Stimulated activated CD4-positive, alpha-beta T cell treated with anti-CD3 and anti-CD28 coated beads, Interleukin-4, amount 100 ng/mL, for 1 hour (primary cell): ENCODE measurements around the gene PGA4.
A peak's percentile ranks its signal among the peaks of the same experiment; 100 is the strongest.
"Not testable (repeated sequence)": the region's sequence is repeated elsewhere in the genome, so short reads cannot be mapped to it uniquely, and the experiment has no call there.

Experiments used
- DNase-seq: peaks from one replicate; pipeline ENCODE4 v3.0.0-alpha.2; 2020

Gene PGA4

DNA sequence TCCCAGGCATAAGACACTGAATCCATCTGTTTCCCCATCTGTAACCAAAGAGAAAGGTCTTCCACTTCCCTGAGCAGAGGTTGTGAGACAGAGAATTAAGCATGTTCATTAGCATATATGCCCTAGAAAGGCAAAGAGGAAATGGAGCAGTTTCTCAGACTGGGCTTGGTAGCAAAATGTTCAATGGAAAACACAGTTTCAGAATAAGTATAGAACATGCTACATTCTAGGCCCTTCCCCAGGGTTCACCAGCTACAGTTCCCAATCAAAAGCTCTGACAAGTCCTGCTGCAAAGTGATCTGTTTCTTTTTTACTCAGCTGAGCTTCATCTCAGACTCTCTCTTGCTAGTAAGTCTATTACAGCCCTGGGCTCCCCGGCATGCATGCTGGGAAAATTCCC lies 30.2 kb downstream of the PGA4 start:
- not testable (repeated sequence) for DNase-seq

DNA sequence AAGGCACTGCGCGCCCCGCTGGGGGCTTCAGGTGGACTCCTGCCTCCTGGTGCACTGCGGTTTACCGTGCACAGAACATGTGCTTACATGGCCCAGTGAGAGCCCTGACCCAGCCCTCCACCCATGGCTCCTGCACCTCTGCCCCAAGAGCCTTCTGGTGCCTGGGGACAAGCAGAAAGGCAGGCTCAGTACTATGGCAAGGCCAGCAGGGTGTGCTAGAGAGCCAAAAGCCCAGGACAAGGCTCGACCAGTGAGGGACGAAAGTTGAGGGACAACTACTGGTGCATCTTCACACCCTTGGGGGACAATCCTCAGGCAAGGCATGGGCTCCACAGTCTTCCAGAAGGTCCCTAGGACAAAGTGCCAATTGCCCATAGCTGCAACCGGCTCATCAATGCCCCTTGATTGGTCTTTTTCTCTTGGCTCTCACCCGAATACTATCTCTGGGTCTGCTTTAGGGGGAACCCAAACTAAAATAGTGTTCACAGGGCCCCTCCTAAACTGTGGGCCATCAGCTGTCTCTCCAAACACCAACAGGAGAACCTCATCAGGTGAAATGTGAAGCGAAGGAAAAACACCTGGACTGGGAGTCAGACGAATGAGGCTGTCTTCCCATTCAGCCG lies 32.4 kb downstream of the PGA4 start:
- DNase-seq = peak; percentile 64

DNA sequence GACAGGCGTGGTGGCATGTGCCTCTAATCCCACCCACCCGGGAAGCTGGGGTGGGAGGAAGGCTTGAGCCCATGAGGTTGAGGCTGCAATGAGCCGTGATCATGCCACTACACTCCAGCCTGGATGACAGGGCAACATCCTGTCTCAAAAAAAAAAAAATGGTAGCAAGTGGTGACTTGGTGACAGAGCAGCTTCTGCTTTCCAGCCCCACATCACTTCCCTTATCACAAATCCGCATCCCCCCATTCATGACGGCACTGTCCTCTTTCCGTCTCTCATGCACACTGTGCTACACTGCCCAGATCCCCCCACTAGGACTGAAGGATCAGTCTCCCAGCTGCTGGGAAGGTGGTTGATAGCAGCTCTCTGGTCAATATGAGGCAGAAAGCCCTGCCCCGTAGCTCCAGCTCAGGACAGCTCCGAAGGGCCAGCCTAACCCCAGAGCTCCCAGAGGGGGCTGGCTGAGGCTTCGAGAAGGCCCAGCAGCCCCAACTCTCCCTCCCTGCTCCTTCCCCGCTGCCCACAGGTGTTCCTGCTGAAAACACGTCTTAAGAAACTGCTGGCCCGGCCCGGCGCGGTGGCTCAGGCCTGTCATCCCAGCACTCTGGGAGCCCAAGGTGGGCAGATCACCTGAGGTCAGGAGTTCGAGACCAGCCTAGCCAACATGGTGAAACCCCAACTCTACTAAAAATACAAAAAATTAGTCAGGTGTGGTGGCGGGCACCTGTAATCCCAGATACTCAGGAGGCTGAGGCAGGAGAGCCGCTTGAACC lies 34.7 kb downstream of the PGA4 start:
- DNase-seq = no peak

DNA sequence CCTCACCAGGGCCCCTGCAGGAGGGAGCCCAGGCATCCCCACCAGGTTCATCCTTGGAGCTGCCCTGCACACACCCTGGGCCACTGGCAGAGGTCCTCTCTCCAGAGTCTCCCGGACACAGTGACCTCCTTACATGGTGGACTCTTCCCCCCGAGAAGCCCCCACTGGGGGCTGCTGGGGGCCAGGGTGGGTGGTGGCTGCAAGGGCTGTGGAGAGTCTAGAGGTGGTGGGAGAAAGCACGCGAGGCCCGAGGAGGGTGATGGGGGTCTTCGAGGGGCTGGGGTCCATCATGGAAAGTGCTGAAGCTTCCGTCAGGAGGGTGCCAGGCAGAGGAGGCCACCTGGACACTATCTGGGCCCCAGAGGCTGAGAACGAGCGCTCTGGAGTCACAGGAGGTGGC lies 36.4 kb downstream of the PGA4 start:
- DNase-seq = no peak

DNA sequence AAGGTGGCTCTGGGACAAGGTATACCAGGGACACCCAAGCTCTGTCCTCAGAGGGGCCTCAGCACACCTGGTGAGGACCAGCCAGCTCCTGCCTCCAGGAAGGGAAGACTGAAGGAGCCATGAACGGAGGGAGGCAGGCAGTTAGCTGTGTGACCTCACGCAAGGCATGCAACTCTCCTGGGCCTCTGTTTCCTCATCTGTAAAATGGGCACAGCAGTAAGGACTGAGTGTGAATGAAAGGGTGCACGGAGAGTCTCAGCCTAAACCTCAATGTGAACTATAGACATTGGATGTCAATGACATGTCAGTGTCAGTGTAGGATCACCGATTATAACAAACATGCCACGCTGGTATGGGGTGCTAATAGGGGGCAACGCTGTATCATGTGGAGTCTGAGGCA lies 37.2 kb downstream of the PGA4 start:
- DNase-seq = no peak

DNA sequence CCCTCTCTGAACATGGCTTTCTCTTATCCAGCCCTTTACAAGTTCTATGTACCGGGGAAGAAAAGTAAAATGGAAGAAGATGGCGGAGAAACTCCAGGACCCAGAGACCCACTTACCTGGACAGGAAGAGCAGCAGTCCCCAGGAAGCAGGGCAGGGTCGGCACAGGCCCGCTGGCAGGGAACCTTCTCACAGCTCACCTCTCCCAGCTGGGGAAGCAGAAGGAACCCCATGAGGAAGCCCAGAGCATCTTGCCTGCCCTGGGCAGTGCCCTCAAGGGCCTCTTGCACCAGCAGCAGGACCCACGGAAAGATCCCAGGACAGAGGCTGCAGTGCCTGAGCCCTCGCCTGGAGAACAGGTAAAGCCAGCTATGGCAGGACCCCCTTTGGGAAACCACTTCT lies 42.2 kb downstream of the PGA4 start:
- no peak for DNase-seq

DNA sequence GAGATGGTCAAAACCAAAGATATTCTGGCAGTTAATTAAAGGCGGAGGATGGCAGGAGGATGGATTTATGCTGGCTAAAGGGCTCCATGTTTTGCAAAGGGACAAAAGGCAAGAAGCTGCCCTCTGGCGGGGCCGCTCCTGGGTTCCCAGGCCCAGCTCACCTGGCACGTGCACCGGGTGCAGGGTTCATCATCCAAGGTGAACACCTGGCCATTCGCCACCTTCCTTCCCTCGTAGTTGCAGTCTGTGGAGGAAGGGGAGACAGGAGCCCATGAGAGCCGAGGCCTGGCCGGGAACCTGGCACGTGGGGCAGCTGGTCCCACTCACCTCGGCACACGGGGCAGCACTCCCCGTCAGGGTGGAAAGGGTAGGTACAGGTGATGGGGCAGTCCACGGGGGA lies 42.6 kb downstream of the PGA4 start:
- no peak for DNase-seq

DNA sequence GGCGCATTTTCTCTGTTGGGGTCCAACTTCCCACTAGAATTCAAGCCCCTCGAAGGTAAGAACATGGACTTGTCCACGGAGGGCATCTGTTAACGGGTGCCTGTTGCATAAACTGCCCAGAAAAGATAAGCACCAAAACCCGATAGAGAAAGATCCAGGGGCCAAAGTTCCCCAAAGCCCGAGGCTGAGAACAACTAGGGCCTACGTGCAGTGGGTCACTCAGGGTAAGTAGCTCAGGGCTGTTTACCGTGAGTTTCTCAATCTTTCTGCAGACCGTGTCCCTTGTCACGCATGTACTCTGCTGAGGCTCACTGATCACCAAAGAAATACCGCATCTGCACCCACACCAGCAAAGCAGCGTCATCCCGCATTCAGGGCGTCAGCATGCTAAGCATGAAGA lies 43.2 kb downstream of the PGA4 start:
- no peak for DNase-seq

DNA sequence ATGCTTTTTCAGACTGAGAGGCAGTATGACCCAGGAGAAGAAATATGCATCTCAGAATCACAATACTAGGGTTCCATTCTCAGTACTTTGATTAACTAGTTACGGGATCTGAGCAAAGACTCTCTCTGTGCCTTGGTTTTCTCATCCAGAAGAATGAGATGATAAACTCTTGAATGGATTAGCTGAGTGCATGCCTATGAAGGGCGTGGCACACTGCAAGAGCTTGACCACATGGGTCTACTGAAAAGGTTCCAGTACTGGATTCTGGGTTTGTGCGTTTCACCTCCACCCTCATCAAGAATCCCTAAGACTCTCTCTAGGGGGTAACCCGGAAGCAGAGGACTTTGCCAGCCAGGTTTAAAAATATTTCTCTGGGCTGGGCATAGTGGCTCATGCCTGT lies 44.5 kb downstream of the PGA4 start:
- DNase-seq = no peak

DNA sequence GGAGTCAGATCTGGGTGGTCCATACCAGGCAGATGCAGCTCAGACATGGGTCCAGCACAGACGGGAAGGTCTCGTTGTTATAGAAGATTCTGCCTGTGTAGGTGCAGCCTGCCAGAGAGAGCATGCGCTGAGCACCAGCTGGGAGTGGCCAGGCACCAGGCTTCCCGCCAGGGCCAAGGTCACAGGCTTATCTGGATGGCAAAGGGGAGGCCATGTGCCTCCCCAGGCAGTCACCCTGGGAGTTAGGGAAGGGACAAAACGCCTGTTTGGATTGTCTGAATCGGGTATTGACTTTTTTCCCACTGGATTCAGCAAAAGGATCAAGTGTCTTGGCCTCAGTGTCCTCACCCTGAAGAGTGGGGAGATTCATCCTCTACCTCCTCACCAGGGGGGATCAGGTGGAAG lies 45.3 kb downstream of the PGA4 start:
- no peak for DNase-seq

DNA sequence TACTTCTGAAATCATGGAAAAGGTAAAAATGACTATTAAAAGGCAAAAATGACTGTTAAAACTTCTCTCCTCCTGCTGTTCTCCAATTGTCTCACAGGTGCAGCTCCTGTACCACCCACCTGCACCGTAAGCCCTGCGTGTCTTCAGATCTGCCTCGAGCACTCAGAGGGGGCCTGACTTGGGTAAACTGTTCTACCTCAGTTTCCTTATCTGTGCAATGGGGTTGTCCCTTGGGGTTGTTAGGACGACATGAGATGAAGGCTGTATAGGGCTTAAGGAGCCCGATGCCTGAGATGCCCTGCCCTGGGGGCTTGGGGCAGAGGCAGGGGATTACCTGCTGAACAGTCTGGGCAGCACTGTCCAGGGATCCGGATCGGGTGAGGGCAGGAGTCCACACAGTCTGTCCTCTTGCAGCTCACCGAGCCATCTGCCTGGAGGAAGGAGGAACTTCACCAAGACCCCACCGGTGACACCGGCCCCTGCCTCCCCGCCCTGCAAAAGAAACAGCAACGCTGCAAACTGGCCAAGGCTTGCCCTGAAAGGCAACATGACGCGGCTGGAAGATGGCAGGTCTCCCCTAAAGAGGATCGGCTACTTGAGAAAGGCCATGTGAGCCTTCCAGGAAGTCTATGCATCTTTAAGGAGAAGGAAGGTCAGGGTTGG lies 46.6 kb downstream of the PGA4 start:
- no peak for DNase-seq

DNA sequence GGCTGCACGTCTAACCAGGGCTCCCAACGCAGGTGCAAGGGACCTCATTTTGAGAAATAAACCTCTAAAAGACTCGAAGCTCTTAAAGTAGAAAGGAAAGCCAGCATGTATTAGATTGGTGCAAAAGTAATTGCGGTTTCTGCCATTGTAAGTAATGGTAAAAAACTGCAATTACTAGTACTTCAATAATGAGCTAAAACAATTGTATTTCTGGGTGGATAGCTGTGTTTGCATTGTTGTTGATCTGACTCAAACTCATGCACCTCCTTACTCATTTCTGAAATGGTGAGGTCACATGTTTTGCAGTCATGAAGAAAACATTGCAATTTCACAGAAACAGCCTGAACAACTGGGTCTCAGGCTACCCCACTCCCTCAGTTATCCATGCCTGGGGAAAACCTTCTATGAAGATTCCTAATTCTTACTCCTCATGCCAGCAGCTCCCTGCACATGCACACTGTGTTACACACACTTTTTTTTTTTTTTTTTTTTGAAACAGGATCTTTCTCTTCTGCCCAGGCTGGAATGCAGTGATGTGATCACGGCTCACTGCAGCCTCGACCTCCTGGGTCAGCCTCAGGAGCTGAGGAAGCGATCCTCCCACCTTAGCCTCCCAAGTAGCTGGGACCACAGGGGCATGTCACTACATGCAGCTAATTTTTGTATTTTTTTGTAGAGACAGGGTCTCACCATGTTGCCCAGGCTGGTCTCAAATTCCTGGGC lies 48.4 kb downstream of the PGA4 start:
- no peak for DNase-seq

DNA sequence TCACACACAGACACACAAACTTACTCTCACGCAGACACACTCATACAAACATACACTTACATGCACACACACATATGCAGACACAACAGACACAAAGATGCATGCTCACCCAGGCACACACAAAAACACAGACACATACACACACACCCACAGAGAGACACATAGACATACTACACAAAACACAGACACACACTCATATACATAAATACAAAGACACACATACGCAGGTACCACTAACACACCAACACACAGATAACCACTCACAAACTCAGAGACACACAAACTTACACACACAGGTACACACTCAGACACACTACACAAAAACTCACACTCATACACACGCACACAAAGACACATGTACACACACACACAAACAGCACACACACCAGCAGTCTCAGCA lies 50.6 kb downstream of the PGA4 start:
- DNase-seq = no peak

DNA sequence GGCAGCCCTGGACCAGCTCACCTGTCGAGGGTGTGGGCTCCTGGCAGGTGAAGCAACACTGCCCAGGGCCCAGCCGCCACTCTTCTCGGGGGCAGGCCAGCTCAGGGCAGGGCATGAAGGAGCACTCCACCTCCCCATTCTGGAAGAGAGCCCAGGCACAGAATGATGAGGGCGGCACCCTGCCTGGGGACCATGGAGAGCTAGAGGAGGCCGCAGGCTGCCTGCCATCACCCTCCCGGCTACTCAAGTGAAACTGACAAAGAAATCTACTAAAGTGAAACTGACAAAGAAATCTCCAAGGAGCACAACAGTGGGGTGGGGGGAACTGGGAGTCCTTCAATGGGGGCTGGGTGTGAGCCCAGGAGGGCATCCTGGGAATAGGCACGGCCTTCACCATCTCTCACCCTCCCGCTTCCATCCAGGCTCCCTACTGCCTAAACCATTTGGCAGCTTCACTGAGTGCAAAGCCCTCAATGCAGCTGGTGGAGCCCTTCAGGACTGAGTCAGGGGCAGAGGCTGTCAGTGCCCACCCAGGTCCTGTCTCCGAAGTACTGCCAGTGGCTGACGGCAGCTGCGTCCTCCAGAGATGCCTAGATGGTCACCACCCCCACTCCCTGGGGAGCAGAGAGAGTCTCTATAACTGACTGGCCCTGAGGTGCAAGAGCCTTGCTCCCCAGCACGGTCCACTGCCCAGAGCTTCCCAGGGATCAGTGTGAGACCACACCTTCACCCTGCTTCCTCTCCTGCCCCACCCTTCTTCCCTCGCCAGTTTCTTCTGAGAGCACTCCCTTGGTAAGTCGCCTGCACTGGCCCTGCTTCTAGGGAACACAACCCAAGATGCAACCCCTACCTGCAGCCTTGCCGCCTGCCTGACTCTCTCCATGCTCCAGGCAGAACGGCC lies 51.3 kb downstream of the PGA4 start:
- DNase-seq = no peak

DNA sequence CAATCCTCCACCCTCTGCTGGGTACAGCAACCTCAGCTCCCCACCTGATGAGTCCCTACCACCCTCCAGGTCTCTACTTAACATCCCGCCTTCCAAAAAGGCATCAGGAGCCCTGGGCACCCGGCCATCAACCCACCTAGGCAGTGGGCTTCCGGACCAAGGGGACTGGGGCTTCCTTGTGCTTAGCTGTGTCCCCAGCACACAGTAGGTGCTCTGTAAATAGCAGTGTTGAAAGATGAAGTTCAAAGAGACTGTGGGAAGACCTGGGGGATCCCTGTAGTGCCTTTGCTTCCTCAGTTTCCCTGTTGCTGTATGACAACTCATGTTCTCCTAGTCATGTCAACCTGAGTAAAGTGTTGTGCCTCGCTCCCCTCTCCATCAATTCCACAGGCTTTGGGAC lies 51.9 kb downstream of the PGA4 start:
- no peak for DNase-seq

DNA sequence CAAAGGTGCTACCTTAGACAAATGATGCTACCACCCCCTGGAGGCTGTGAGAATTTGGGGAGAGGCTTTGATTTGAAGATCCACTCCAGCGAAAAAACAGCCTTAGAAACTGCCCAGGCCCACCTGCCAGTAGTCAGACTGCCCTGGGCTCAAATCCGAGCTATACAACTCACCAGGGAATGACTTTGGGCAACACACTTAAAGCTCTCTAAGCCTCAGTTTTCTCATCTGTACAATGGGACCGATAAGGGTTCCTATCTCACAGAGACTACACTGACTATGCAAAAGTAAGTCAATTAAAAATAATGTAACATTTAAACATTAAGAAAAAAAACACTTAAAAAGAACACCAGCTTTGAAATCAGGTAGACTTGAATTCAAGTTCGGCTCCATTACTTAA lies 53.0 kb downstream of the PGA4 start:
- DNase-seq = no peak

DNA sequence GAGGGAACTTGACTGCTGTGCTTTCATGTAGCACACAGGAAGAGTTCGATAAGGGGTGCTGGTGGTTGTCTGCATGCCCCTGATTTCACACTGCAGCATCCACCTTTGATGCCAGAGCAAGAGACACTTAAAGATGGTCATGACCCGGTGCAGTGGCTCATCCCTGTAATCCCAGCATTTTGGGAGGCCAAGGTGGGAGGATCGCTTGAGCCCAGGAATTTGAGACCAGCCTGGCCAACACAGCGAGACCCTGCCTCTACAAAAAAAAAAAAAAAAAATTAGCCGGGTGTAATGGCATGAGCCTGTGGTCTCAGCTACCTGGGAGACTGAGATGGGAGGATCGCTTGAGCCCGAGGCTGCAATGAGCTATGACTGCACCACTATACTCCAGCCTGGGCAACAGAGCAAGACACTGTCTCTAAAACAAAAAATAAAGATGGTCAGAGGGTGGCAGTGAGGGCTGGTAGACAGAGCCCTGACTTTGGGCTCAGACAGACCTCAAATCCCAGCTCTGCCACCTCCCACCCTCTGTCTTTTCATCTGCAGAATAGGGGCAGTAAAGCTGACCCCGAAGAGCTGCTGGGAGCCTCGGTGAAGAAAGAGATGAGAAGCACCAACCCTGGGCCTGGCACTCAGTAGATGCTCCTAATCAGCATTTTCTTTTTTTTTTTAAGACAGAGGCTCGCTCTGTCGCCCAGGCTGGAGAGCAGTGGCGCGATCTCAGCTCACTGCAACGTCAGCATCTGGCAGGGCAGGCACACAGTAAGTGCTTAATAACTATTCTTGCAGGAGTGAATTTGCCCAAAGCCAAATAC lies 55.2 kb downstream of the PGA4 start:
- no peak for DNase-seq

DNA sequence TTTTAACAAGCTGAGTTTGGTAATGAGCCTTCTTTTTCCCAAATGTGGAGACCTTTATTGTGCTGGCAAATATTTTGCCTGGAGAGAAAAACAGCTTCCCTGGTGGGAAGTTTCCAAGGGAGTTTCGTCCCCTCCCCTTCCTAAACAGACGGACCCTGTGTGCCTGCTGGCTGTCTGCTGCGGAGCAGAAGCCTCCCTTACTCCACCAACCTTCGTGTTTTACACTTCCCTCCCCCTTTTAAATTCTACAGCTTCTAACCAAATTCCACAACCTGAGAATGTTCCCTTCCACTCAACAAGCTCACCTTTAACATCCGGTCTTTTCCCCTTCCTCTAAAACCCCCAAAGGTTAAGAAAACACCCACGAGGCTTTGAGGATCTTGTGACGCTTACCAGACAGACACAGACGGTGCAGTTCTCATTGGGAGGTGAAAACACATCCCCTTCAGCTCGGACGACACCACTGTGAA lies 55.9 kb downstream of the PGA4 start:
- DNase-seq = no peak

DNA sequence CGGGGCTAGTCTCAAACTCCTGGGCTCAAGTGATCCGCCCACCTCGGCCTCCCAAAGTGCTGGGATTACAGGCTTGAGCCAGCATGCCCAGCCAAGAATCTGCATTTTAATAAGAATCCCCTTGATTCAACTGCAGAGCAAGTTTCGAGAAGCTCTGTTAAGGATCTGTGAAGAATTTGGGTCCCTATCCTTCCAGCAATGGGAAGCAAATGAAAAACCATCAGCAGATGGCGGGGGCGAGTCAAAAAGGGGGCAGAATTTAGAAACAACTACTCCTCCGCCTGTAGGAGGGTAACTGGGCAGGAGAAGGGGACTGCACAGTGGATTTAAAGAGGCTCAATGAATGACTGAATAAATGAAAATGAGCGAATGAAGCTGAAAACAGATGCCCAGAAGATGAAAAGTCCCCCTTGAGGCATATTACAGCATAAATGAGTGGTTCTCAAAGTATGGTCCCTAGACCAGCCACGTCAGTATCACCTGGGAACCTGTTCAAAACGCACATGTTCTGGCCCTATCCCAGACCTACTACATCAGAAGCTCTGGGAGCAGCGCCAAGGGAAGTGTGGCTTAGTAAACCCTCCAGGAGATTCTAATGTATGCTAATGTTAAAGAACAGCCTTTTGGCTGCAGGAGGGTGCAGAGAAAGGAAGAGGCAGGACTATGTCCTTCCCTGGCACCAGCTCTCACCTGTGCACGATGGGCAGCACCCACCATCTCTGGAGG lies 58.0 kb downstream of the PGA4 start:
- no peak for DNase-seq

DNA sequence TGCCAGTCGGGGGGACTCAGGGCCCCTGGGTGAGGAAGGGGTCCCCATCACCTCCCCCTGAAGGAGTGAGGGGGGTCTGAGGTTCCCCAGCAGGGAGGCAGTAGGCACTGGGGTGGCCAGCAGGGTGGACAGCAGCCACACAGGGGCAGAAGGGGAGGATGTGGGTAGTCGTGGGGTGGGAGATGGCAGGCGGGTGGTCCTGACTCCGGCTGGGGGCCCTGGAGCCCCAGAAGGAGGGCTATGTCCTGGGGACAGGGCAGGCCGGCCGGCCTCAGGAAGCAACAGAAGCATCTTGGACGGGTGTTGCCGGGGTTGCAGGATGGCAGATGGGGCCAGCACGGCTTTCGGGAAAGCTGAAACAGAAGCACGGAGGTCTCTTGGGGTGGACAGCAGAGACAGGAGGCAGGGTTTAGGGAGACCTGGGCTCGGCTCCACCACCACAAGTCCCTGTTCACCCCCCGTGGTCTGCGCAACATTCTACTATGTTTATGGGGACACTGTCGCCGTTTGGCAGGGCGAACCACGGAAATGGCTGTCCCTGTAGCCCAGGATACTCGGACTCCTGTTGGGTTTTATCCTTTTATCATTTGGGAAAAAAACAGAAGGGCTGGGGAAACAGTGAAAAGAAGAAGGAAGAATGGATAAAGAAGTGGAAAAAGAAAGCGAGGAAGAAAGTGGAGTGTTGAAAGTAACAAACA lies 58.9 kb downstream of the PGA4 start:
- DNase-seq = no peak
